Endothelial cell of umbilical vein (primary cell): Measurements from ENCODE around the gene ZNF385B.

ENCODE experiments used
- EZH2 ChIP-seq: IDR thresholded peaks from 2 replicates; pipeline ENCODE4 v1.6.1; 2012; ENCODE audit warnings: borderline replicate concordance, low read depth, mild to moderate bottlenecking, moderate library complexity, low read length, inconsistent platforms; ENCODE audit not compliant: severe bottlenecking
- POLR2A ChIP-seq: IDR thresholded peaks from 2 replicates; pipeline ENCODE4 v1.6.1; 2012; ENCODE audit warnings: low read depth, mild to moderate bottlenecking, control low read depth, low read length
- TF ChIP-seq, protein P1 (sequence below), 2 donors: IDR thresholded peaks; 1 replicate in 1 of 2; 2 replicates in 1 of 2; pipeline ENCODE4 v1.5.1; 2011; ENCODE audit warnings: low read length in 2 of 2, mild to moderate bottlenecking in 2 of 2, moderate library complexity in 2 of 2, control low read depth in 1 of 2, inconsistent platforms in 1 of 2, low read depth in 1 of 2; ENCODE audit not compliant: insufficient read depth in 1 of 2; ENCODE audit errors: extremely low read depth in 1 of 2

DNA sequence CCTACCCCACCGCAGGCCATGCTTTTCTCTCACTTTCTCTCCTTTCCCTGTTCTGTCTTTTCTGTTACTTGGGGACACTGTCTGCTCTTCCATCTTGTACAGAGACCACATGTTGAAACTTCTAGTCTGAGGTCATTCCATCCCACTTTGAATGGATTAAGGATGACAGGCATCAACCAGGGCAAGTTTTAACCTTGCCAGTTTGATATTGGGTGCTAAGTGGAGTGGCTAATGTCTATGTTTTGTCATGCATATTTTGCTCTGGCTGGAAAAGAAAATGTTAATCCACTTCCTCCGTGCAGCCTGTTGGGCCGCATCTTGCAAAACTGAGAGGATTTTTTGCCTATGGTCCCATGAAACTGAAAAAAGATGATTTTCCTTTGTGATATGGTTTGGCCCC, 391.3 kb downstream of the ZNF385B start:
- TF ChIP-seq, protein P1, sequence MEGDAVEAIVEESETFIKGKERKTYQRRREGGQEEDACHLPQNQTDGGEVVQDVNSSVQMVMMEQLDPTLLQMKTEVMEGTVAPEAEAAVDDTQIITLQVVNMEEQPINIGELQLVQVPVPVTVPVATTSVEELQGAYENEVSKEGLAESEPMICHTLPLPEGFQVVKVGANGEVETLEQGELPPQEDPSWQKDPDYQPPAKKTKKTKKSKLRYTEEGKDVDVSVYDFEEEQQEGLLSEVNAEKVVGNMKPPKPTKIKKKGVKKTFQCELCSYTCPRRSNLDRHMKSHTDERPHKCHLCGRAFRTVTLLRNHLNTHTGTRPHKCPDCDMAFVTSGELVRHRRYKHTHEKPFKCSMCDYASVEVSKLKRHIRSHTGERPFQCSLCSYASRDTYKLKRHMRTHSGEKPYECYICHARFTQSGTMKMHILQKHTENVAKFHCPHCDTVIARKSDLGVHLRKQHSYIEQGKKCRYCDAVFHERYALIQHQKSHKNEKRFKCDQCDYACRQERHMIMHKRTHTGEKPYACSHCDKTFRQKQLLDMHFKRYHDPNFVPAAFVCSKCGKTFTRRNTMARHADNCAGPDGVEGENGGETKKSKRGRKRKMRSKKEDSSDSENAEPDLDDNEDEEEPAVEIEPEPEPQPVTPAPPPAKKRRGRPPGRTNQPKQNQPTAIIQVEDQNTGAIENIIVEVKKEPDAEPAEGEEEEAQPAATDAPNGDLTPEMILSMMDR (IDR thresholded peaks at IDR 0.05; ENCODE audit: extremely low read depth in 1 of 2, insufficient read depth in 1 of 2, low read depth in 1 of 2, low read length in 2 of 2) = no peak
- no peak for TF ChIP-seq POLR2A
- no peak for TF ChIP-seq EZH2
